ENCODE results near the gene BMP6. TPM values are rescaled to one million over a fixed set of nuclear protein-coding genes. Genes with fewer than 3 reads are reported as not detected.

BMP6 gene
- total and polyA plus RNA-seq, 2 of the 4 experiments (the other 2 are of a cell fraction) = 0.18 to 0.19 TPM

DNA sequence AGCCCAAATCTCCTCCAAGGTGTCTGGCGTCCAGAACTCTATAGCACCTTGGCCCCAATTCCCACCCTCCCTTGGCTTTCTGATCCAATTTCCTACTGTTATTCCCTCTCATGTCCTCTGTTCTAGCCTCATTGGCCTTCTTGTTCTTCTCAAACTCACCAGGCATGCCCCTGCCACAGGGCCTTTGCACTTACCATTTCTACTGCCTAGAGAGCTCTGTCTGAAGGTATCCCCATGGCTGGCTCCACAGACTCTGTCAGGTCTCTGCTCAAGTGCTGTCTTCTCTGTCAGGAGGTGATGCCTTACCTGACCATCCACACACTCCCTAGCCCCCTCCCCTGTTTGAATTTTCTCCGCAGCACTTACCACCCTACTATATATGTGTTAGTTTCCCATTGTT lies 5.6 kb upstream of the BMP6 start:
- BruUV-seq (replicated peaks) = no TSS peak
- Histone ChIP-seq H3K9ac (ENCODE audit: low read depth, low read length) (no peak overlapping the region), H2BK20ac (ENCODE audit: low read depth, low read length) (no peak overlapping the region), H2BK15ac (ENCODE audit: low read depth, low read length) (no peak overlapping the region), H4K91ac (ENCODE audit: insufficient read depth, low read depth, low read length) (no peak overlapping the region), H3K23ac (ENCODE audit: low read depth, low read length) (no peak overlapping the region), H3K4me3 (ENCODE audit: insufficient read depth, low read depth, low read length) (no peak overlapping the region), H3K56ac (ENCODE audit: extremely low read depth, insufficient read depth, low read length) (no peak overlapping the region), H4K8ac (ENCODE audit: low read depth in 2 of 2, low read length in 2 of 2) (no peak overlapping the region), H2AK5ac (ENCODE audit: low read depth, low read length) (no peak overlapping the region), H4K20me1 (ENCODE audit: insufficient read depth, low read length) (no peaks in the 10 kb centered on the region), H3K9me1 (ENCODE audit: insufficient read depth, low read length) (no peaks in the 10 kb centered on the region), H3K36me3 (ENCODE audit: control insufficient read depth, insufficient read depth, low read length) (no peaks in the 10 kb centered on the region), H2BK5ac (ENCODE audit: low read depth, low read length, poor library complexity, severe bottlenecking) (no peak overlapping the region), H3K18ac (ENCODE audit: low read depth, low read length) (no peak overlapping the region), H3K27ac (ENCODE audit: insufficient read depth, low read length) (no peak overlapping the region), H2BK120ac (ENCODE audit: low read depth, low read length) (no peak overlapping the region), H3K4me2 (ENCODE audit: low read depth, low read length) (no peak overlapping the region), H4K5ac (ENCODE audit: low read depth, low read length) (no peak overlapping the region), H3K4ac (ENCODE audit: low read depth, low read length) (no peak overlapping the region), H3K27me3 (ENCODE audit: control insufficient read depth, insufficient read depth, low read length) (peaks cover 23% of the 10 kb centered on the region), H3K4me1 (ENCODE audit: control insufficient read depth, insufficient read depth, low read length) (no peaks in the 10 kb centered on the region), H2AFZ (replicated peaks; ENCODE audit: low read length, poor library complexity) (no peak overlapping the region), H3K79me1 (ENCODE audit: low read depth in 1 of 2, low read length in 2 of 2) (no peaks in the 10 kb centered on the region), H3K9me3 (ENCODE audit: control insufficient read depth, insufficient read depth, low read length) (peaks cover 2% of the 10 kb centered on the region; the same call in 1 of the 2 replicates), H3K14ac (replicated peaks; ENCODE audit: low read depth, low read length) (no peak overlapping the region), H2AK9ac (replicated peaks; ENCODE audit: low read depth, low read length, poor library complexity) (no peak overlapping the region)
- intact Hi-C loops (cut with micrococcal nuclease) = loop anchor here (2.0 to 5.0 kb wide), 2 partner anchors 172 to 498 kb away; no protein-coding TSS in a partner anchor
- ATAC-seq (ENCODE audit: low read depth) (no peak), DNase-seq (no peak)
- no peak for TF ChIP-seq MXI1 (IDR thresholded peaks at IDR 0.05; ENCODE audit: borderline replicate concordance, low read depth, low read length)
- dilution Hi-C loops (cut with HindIII; ENCODE audit: low sequenced_read_pairs, unreplicated experiment) = no loop called here
- 100% methylated on average over 1 of the region's 2 CpGs; no CpG with 5 or more reads in 1 of the 2 experiments for WGBS, 2 experiments (ENCODE audit: extremely low coverage in 2 of 2, insufficient read length in 1 of 2)
- POLR2A ChIA-PET (ENCODE audit: unreplicated experiment) = no interaction called here
- CTCF ChIA-PET = no interaction called here
- in situ Hi-C loops (cut with MboI; ENCODE audit: low sequenced_read_pairs) = loop anchor here (5.0 to 10.0 kb wide), 4 partner anchors 174 to 337 kb away; no protein-coding TSS in a partner anchor
